GM18907 (cell line): Measurements from ENCODE around the gene CYFIP2.
A peak's percentile ranks its signal among the peaks of the same experiment; 100 is the strongest.

Experiments used
- ATAC-seq: cut with Tn5 transposase; IDR thresholded peaks from one replicate; pipeline ENCODE4 v1.9.1; 2021; ENCODE audit warnings: mild to moderate bottlenecking, moderate library complexity; ENCODE audit not compliant: unreplicated experiment

Gene CYFIP2

DNA sequence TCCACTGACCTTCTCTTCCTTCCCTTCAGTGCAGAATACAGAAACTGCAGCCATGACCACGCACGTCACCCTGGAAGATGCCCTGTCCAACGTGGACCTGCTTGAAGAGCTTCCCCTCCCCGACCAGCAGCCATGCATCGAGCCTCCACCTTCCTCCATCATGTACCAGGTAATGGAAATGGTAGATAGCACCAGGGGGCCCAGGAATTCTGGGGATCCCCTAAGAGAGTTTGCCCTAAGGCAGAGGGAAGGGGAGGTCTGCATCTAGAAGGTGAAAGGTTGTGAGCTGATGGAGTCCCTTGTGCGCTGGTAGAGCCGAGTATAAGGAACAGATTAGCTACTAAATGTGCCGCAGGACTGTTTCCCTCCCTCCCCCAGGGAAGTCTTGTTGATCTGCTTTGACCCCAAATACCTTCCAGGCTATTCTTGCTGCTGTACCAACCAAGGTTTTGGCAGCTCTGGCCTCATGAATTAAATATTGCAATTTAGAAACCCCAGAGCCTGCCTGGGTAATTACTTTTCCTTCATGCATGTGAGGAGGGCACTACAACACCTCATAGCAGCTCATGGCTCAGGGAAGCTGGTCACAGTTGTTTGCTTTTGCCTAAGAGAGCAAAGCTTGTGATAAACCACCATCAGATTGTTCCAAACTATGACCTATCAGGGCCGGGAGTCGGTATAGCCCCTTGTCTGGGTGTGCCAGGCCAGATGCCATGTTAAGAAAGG, 19.6 kb downstream of the CYFIP2 start:
- no peak for ATAC-seq

DNA sequence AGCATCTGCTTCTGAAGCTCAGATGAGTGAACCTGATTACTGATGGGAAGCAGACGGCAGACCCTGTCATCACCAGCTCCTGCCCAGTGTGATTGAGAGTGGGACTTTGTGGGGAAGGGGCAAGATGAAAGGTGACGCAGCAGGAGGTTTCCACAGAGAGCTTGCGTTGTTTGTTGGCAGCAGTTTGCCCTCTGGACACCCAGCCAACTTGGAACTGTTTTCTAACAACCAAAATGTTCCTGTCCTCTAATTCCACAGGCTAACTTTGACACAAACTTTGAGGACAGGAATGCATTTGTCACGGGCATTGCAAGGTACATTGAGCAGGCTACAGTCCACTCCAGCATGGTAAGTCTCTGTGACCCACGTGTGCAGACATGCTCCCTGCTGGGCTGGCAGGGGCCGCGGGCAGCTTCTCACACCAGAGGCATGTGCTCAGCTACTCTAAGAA, 20.9 kb downstream of the CYFIP2 start:
- ATAC-seq, result no peak

DNA sequence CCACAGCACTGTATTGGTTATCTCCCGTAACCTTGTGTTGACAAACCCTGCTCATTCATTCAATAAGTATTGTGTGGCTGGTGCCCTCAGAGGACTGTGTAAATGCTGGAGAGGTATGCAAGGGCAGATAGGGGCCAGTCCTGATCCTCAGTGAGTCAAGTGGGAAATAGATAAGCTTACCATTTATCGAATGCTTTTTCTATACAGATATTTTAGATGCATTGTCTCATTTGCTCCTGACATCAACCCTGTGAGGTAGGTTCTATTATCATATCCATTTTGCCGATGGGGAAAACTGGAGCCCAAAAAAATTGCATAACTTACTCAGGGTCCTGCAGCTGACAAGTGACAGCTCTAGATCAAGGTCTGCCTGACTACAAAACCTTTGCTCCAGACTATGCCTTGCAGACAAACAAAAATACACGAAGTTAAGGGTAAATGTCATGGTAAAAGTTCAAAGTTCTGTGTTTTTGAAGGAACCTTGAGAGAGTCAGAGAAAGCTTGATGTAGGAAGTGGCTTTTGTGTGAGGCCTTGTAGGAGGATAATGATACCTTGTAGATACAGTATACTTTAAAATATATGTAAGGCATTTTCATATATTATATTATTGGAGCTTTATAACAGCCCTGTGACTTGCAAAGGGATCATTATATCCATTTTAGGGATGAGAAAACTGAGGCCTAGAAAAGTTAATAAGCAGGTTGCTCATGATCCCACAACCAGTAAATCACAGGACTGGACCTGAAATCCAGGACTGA, 22.7 kb downstream of the CYFIP2 start:
- no peak for ATAC-seq

DNA sequence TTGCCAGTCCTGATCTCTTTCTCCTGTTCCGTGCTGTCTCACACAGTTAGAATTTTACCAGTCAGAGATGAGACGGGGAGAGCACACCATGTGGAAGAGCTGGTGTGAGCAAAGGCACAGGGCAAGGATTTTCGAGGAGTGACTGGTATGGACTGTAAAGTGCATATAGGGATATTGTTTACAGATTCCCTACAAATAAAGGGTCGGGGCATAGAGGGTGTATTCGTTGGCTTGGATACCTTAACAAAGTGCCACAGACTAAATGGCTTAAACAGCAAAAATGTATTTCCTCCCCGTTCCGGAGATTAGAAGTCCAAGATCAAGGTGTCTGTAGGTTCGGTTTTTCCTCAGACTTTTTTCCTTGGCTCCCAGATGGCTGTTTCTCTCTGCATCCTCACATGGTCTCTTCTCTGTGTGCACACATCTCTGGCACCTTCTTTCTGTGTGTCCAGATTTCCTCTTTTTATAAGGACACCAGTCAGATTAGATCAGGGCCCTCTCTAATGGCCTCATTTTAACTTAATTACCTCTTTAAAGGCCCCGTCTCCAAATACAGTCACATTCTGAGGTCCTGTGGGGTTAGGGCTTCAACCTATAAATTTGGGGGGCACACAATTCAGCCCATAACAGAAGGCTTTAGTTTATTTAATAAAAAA, 23.4 kb downstream of the CYFIP2 start:
- no peak for ATAC-seq

DNA sequence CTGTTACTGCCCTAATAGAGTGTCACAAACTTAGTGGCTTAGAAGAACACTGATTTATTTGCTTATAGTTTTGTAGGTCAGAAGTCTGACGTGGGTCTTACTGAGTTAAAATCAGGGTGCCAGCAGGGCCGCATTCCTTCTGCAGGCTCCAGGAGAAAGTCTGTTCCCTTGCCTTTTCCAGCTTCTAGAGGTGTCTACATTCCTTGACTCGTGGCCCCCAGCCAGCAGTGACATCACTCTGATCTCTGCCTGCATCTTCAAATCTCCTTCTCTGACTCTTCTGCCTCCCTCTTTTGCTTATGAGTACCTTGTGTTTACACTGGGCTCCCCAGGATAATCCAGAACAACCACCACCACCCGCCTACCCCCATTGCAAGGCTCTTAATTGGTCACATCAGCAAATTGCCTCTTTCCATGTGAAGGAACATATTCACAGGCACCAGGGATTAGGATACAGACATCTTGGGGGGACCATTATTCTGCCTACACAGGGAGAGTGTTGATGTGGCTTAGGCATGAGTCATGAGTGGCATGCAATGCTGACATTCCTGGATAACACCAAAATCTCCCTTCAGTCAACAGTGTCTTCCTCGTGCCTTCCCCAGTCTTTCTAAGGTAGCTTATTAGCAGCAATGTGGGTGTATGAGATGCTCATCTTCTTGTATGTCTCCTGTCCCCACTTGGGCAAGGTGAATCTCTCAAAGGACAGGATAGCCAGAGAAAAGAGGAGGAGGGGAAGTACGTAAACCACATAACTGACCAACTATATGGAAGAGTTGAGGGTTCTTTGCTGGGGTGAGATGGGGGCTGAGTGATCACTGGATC, 24.4 kb downstream of the CYFIP2 start:
- ATAC-seq, result no peak

DNA sequence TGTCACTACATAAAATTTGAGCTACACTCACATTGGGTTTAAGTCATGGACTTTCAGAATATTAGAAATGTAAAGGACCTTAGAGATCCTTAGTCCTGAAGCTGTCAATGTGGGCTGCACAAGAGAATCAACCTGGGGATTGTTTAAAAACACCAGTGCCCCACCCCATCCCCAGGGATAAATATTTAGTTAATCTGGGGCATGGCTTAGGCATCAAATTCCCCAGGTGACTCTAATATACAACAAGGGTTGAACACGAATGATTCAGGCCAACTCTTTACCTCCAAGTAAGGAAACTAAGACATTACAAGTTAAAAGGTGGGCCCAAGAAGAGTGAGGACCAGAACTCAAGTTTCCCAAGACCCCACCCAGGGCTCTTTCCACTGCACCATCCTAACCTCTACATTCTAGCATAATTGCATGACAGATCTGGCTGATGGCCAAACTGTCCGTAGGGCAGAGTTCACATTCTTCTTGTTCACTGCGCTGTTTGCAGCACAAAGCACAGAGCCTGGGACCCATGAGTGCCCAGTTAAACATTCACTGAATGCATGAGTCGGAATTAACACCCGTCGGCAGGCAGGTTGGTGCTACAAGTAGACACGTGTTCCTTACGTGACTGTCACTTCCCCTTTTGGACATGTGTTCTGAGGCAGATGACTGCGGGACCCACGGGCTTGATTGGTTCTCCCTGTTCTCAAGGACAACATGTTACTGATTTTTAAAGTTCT, 25.2 kb downstream of the CYFIP2 start:
- ATAC-seq, result peak; percentile 96

DNA sequence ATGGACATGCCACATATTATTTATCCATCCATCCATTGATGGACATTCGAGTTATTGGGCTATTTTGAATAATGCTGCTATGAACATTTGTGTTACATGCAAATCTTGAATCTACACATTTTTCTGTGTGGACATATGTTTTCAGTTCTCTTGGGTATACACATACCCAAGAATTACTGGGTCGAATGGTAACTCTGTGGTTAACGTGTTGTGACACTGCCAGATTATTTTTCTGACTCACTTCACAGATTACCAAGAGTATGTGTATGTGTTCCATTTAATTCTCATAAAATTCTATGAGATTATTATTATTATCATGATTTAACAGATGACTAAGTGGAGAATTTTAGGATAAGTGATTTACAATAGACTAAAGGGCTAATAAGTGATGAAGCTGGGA, 26.7 kb downstream of the CYFIP2 start:
- no peak for ATAC-seq

DNA sequence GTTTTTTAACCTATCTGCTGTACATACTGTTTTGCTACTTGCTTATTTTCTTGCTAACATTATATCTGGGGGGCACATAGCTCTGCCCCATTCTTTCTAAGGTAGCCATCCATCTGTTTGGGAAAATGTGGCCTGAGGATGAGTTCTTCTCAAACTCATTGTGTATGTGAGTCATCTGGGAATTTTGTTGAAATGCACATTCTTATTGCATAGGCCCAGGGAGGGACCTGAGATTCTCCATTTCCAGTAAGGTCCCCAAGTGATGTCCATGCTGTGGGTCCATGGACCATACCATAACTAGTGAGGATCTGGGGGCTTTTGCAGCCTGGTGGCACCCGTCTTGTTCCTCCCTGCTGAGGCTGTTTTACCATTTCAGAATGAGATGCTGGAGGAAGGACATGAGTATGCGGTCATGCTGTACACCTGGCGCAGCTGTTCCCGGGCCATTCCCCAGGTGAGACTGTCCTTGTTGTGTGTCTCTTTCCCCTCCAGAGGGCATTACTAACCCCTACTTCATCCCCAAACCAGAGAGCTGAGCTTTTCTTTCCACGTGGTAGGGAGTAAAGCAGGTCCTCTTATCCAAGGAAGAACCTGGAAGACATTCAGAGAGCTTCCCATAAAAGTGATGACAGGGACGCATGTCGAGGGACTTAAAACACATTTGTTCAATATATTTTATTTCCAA, 28.6 kb downstream of the CYFIP2 start:
- no peak for ATAC-seq

DNA sequence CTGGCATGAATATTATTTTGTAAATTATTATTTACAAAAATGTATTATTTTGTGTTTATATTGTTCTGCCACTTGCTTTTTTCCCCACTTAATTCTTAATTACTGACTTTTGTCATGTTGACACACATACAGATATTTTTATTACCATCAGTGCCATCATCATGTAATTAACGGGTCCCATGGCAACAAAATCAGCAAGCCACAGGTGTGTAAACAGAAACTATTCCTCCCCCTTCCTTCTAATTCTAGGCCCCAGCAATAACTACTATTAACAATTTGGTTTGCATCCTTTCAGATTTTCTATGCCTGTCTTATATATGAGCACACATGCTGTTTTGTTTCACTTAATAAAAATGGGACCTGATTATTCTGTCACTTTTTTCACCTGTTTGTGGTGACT, 29.3 kb downstream of the CYFIP2 start:
- no peak for ATAC-seq

DNA sequence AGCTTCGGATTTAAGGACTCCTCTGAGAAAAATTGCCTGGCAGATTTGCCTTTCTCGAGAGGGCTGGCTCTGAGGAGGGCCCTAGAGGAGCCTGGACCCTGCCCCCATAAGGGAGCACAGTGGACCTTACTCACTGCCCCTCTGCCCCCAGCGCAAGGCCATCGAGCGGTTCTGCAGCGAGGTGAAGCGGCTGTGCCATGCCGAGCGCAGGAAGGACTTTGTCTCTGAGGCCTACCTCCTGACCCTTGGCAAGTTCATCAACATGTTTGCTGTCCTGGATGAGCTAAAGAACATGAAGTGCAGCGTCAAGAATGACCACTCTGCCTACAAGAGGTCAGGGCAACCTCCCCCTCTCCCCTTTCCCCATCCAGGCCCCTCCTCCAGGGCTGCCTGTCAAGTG, 34.6 kb downstream of the CYFIP2 start:
- ATAC-seq, result no peak

DNA sequence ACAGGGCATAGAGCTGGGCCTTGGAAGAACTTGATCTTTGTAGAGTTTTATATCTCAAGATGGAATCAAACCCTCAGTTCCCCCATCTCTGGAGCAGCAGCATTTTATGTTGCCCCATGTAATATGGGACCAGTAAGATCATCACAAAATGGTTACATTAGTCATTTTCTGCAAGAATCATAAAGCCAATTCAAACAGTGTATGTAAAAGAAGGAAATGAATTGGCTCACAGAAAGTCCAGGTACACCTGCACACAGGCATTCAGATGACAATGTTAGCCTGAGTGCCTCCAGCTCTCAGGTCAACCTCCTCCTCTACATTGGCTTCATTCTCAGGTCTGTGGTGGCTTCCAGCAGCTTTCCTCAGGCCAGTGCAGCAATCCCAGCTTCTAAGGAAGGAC, 35.1 kb downstream of the CYFIP2 start:
- ATAC-seq, result no peak

DNA sequence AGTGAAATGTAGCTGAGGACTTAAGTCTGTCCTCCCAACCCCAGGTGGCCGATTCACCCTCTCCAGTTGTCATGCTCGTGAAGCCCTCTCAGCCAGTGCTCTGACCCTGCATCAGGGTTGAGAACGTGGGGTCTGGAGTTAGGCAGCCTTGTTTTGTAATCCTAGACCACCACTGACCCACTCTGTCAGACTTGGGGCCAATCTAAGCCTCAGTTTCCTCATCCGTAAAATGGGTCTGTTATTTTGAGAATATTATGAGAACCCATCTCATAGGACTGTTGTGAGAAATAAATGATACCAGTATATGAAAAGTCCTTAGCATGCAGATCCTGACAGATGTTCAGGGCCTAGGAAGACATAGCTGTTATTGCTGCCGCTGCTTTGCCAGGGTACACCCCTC, 37.1 kb downstream of the CYFIP2 start:
- no peak for ATAC-seq

DNA sequence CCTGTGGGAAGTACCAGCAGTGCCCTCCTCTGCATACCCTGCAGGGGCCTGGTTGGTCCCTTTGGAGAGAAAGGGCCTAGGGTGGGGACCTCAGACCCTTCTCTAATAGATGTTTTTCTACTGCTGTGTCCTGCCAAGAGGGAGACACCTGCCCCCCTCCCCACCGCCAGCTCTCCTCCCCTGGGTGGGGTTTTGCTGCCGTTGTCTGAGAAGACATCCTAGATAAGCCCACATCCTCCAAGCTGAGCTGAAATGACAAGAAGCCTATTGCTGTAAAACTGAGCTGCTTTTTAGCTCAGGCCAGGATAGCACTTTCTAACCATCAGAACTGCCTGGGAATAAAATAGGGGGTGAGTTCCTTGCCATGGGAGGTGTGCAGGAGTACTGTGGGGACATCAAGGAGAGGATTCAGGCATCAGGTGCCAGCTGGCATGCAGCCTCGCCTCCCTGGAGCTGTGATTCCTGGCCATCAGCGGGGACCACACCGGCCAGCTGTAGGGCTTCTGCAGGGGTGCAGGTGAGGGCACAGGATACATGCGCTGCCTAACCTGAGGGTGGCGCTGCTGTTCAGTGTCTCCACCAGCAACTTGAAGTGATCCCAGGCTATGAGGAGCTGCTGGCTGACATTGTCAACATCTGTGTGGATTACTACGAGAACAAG, 37.9 kb downstream of the CYFIP2 start:
- no peak for ATAC-seq

DNA sequence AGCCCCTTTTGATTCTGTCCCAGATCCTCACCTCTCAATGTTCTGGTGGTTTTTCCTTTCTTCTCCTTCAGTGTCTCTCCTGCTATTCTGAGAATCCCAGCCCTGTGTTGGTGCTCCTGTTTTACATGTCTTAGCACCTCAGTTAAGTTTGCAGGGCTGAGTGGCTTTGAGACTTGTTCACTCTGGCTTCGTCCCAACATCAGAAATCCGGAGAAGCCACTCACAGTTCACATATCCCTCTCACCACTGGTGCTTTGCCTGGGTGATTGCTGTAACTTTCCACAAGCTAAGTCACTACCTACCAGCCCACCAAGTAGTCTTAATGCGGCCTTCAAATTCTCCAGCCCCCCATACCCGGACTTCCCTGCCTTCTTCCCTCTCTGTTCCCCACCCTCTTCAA, 40.2 kb downstream of the CYFIP2 start:
- no peak for ATAC-seq

DNA sequence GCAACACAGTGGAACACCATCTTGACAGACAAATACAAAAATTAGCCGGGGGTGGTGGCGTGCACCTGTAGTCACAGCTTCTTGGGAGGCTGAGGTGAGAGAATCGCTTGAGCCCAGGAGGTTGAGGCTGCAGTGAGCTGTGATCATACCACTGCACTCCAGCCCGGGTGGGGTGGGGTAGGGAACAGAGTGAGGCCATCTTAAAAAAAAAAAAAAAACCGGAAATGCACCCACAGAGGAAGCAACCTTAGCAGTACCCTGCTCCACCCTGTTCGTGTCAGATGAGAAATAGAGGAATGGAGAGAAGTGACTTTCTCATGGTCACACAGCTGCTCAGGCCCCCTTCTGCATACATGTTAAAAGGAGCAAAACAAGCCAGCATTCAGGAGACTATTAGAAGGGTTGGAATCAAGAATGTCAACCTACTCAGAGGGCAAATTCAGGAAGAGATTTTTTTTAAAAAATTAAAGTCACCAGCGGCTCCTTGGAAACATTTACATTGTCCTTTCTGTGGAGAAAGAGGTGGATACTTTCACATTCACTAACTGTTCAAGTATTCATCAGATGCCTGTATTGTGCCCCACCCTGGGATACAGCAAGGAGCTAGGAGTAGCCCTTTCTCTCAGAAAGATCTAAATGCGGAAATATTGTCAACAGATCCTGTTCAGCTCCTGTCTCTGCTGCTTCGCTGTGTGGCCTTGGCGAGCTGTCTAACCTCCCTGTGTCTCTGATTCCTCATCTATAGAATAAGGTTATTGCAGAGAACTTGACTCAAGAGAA, 41.0 kb downstream of the CYFIP2 start:
- ATAC-seq, result peak; percentile 42

DNA sequence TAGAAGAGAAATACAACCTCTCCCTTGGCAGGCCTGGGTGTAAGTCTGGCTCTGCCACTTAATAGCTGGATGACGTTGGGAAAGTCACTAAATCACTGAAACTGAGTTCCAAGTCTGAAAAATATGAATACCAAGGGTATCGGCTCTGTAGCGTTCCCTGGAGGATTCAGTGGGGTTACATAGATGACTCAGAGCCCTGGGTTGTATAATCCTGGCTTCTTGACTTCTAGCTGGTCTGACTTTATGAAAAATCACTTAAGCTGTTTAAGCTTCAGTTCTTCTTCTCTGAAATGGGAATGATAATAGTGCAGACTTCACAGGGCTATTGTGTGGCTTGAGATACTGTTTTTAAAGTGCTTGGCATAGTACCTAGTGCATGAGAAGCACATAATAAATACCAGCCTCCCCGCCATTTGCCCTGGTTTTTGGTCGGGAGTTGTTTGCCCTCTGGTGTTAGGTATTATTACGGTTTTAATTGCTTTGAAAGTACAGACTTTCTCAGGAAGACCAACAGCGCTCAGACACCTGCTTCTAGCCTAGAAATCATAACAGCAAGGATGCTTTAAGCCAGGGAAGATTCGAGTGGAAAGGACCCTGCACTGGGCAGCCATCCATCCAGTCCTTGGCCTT, 43.0 kb downstream of the CYFIP2 start:
- ATAC-seq, result peak; percentile 54

DNA sequence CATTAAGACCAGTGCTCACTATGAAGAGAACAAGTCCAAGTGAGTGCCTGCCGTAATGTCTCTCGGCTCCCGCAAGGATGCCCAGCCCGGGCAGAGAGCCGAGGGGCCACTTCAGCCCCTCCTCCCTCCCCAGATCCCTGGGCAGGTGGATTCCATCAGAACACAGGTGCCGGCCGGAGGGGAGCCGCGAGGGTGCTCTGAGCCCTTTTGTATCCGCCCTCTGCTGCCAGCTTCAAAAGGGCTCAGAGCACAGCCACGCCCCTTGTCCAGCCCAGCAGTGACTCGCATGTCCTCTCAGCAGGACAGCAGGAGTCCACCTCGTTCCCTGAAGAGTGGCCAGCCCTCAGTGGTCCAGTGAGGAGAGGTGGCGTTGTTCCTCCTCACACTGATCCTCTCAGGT, 43.9 kb downstream of the CYFIP2 start:
- no peak for ATAC-seq

DNA sequence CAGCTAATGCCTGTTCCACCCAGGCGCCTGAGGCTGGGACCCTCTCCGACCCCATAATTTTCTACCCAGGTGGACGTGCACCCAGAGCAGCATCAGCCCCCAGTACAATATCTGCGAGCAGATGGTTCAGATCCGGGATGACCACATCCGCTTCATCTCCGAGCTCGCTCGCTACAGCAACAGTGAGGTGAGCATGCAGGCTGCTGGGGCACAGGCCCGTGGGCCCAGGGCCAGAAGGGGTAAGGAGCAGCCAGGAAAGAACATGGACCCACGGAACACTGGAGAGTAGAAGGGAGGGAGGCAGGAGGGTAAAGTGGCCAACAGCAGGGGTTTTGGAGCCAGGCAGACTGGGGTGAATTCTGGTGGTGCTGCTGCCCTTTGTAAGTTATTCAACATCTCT, 45.7 kb downstream of the CYFIP2 start:
- no peak for ATAC-seq
